HG03571 (cell line): Measurements from ENCODE around the gene HBM.
"Not testable (repeated sequence)": the region's sequence is repeated elsewhere in the genome, so short reads cannot be mapped to it uniquely, and the experiment has no call there.

Experiments used
- ATAC-seq: cut with Tn5 transposase; IDR thresholded peaks from one replicate; pipeline ENCODE4 v1.9.1; 2021; ENCODE audit not compliant: unreplicated experiment

Gene HBM

DNA sequence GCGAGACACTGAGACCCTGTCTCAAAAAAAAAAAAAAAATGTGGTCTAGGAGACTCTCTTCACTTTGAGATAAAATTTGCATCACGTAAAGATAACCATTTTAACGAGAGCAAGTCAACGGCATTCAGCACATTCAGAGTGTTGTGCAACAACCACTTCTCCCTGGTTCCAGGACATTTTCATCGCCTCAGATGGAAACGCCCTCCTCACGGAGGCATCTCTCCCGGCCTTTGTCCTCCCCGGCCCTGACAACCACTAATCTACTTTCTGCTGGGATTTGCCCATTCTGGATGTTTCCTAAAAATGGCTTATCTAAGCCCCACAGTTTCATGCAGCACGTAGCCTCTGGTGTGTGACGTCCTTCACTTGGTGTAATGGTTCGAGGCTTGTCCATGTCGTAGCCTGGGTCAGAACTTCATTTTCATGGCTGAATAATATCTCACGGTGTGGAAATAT, 21.0 kb upstream of the HBM start:
- no peak for ATAC-seq

- no peak for ATAC-seq
Observed at GRCh38 chr16:146646-147045, 19.1 kb upstream of the HBM start.

DNA sequence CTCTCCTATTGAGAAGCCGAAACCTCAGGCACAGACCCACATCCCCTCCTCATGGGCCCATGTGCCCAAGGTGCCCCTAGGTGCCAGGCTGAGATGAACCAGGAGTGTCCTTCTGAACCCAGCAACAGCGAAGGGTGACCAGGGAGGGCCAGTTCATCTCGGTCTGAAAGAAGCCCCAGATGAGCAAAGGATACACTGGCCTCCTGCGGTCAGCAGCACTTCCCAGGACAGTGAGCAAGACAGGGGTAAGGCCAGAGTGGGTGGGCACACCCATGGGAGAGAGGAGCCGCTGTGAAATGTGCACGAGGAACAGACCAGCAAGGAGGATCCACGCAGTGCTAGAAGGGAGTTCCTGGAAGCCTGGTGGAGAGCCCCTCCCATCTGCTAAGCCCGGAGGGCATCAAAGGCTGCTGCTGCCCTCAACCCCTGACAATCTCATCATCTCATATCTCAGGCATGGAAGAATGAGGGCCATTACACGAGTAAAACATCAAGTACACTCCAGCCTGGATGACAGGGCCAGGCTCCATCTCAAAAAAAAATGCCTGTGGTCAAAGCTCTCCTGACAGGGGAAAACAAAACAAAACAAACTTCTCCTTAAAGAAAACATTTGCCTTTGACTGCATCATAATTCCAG, 16.6 kb upstream of the HBM start:
- ATAC-seq = no peak

GRCh38 chr16:152141-153128, 13.3 kb upstream of the HBM start, which contains the start of gene HBZ:
Gene HBZ (plus strand): TSS chr16:152644. CDS start chr16:152910, 266 bp downstream.
- ATAC-seq = no peak

GRCh38 chr16:153129-153521, 12.7 kb upstream of the HBM start:
- not testable (repeated sequence) for ATAC-seq

DNA sequence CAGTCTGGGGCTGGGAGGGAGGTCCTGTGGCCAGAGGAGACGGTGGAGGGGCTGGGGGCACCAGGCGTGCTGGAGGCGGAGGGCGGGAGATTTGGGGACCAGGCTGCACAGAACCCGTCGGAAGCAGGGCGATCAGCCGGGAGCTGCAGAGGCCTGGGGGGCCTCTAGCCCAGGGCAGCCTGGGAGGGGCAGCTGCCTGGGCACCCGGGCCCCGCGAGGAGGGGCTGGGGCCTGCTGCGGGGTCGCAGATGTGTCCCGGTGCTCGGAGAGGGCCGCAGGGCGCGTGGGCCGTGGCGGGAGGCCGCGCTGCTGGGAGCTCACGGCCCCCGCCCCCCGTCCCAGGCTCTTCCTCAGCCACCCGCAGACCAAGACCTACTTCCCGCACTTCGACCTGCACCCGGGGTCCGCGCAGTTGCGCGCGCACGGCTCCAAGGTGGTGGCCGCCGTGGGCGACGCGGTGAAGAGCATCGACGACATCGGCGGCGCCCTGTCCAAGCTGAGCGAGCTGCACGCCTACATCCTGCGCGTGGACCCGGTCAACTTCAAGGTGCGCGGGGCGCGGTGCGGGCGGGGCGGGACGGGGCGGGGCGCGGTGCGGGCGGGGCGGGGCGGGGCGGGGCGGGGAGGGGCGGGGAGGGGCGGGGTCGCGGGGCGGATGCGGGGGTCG, 12.1 kb upstream of the HBM start:
- ATAC-seq = not testable (repeated sequence)

DNA sequence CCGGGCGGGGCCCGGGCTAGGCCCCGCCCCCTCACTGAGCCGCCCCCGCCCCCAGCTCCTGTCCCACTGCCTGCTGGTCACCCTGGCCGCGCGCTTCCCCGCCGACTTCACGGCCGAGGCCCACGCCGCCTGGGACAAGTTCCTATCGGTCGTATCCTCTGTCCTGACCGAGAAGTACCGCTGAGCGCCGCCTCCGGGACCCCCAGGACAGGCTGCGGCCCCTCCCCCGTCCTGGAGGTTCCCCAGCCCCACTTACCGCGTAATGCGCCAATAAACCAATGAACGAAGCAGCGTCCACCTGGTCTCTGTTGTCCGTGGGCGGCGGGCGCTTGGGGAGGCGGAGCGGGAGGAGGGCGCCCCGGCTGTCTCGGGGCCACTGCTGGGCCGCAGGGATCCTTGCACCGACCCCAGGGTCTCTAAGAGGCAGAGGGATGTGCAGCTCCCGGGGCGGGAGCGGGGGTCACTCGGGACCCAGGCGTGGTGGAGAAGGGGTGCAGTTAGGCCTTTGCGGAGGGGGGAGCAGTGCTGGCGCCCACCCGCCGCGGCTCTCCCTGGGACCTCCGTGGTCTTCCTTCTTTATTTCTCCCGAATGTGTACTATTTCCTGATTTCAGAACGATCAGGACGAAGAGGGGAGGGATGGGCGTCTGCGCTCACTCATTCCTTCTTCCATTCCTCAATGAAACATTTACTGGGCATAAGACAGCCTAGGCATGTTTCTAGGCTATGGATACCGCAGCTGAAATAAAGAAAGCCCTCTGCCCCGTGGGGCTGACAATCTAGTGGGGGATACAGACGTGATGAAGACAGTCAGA, 11.4 kb upstream of the HBM start:
- ATAC-seq = no peak

DNA sequence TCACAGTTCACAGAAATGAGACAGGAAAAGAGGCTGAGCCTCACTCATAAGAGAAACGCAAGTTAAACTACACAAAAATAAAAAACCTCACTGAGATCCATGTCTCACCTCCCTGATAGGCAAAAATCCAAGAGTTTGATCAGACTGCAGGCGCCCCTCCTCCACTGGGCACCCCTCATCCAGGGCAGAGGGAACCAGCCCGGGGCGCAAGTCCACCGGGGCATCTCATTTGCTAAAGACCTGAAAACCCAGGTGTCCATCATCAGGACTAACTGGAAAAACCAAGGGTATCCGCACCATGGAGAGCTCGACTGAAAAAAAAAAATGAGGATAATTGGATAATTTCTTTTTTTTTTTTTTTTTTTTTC, 10.8 kb upstream of the HBM start:
- no peak for ATAC-seq

DNA sequence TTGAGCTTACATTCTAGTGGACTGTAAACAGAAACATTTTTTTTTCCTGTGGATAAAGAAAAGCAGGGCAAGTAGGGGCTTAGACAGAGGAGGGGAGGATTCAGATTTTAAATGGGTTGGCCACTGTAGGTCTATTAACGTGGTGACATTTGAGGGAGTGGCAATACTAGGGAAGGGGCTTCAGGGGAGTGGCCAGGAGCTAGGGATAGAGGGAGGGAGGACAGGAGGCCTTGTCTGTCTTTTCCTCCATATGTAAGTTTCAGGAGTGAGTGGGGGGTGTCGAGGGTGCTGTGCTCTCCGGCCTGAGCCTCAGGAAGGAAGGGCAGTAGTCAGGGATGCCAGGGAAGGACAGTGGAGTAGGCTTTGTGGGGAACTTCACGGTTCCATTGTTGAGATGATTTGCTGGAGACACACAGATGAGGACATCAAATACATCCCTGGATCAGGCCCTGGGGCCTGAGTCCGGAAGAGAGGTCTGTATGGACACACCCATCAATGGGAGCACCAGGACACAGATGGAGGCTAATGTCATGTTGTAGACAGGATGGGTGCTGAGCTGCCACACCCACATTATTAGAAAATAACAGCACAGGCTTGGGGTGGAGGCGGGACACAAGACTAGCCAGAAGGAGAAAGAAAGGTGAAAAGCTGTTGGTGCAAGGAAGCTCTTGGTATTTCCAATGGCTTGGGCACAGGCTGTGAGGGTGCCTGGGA, 6.5 kb upstream of the HBM start:
- no peak for ATAC-seq

- ATAC-seq = not testable (repeated sequence)
Observed at GRCh38 chr16:160242-160641, 5.5 kb upstream of the HBM start.

DNA sequence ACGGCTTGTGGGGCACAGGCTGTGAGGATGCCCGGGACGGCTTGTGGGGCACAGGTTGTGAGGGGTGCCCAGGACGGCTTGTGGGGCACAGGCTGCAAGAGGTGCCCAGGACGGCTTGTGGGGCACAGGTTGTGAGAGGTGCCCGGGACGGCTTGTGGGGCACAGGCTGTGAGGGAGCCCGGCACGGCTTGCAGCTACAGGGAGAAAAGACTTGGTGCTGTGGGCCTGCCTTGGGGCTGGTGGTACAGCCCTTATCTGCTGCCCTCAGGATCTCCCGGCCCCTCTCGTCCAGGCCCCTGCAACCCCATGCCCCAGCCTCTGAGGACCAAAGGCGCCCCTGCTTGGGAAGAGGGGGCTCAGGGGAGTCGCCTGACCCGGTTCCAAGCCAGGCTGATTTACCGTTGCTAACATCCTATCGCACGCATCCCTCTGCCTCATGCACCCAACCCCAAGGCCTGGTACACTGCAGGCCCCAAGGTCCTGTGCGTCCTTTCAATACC, 5.0 kb upstream of the HBM start:
- ATAC-seq = no peak

GRCh38 chr16:162271-162991, 3.3 kb upstream of the HBM start:
- ATAC-seq = no peak

DNA sequence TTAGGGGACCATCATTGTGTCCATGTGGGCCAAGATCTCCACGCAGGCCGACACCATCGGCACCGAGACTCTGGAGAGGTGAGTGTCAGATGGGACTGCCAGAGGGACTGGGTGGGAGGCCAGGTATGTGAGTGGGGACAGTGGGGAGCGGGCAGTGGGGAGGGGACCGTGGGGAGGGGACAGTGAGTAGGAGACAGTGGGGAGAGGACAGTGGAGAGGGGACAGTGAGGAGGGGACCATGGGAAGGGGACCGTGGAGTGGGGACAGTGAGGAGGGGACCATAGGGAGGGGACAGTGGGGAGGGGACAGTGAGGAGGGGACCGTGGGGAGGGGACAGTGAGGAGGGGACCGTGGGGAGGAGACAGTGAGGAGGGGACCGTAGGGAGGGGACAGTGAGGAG, 2.6 kb upstream of the HBM start:
- ATAC-seq = not testable (repeated sequence)

- not testable (repeated sequence) for ATAC-seq
Observed at GRCh38 chr16:163696-164095, 2.1 kb upstream of the HBM start.

- ATAC-seq = not testable (repeated sequence)
Observed at GRCh38 chr16:164134-164823, 1.5 kb upstream of the HBM start.

GRCh38 chr16:164827-165538, 795 bp upstream of the HBM start:
- no peak for ATAC-seq

DNA sequence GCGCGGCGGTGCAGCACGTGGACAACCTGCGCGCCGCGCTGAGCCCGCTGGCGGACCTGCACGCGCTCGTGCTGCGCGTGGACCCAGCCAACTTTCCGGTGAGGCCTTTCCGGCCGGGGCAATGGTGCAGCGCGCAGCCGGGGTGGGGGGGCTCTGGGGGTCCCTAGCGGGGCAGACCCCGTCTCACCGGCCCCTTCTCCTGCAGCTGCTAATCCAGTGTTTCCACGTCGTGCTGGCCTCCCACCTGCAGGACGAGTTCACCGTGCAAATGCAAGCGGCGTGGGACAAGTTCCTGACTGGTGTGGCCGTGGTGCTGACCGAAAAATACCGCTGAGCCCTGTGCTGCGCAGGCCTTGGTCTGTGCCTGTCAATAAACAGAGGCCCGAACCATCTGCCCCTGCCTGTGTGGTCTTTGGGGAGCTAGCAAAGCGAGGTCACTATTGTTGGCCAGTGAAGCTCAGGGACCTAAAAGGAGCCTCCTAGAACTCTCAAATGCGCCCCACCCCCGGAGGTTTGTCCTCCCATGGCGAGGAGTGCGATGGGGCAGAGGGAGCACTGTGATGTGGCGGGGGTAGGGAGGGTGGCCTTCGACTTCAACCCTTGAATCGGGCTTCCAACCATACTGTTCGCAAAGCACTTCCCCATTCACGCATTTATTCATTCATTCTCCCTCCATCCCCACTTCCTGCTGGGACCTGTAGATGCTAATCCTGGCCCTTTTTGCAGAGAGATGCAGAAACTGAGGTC, 770 bp downstream of the HBM start:
- no peak for ATAC-seq
